PC-3 (cell line): ENCODE data around the gene CYFIP2. TPM values are rescaled to one million over a fixed set of nuclear protein-coding genes. Genes with fewer than 3 reads are reported as not detected.
A peak's percentile ranks its signal among the peaks of the same experiment; 100 is the strongest.

Experiments used
- ATAC-seq: fragments of 200-7000 bp; cut with Tn5 transposase; 2 replicates; pipeline ENCODE4 v1.9.1; 2020; ENCODE audit warnings: mild to moderate bottlenecking, moderate library complexity
- BruUV-seq: library from RNA; stranded (reverse); fragments of 400-500 nt; replicated peaks from 2 replicates; lab custom pipeline; 2021; lab: Mats Ljungman, UMichigan
- CTCF ChIA-PET: fragments of 300-600 bp; sonication (Branson Sonifier 250); formaldehyde crosslinking; loops from one replicate; lab custom pipeline; 2022; ENCODE audit warnings: antibody characterized with exemption; lab: Charles Lee
- POLR2A ChIA-PET: fragments of 300-600 bp; sonication (Branson Sonifier 250); formaldehyde crosslinking; loops from one replicate; lab custom pipeline; 2022; ENCODE audit warnings: antibody characterized with exemption; ENCODE audit not compliant: unreplicated experiment; lab: Charles Lee
- DNase-seq: peaks from one replicate; pipeline ENCODE4 v3.0.0-alpha.2; 2015
- H2AFZ ChIP-seq: fragments of 300-600 bp; sonication (generic); 2 replicates; pipeline ENCODE4 v1.6.0; 2016; ENCODE audit warnings: antibody characterized with exemption, low read length
- H3F3A ChIP-seq: fragments of 300-600 bp; sonication (generic); one replicate; pipeline ENCODE4 v1.6.0; 2017; ENCODE audit warnings: antibody characterized with exemption, low read length, control low read depth, mild to moderate bottlenecking; ENCODE audit not compliant: unreplicated experiment
- H3K27ac ChIP-seq: fragments of 300-600 bp; sonication (generic); 2 replicates; pipeline ENCODE4 v1.5.1; 2016; ENCODE audit warnings: mild to moderate bottlenecking, low read length
- H3K27me3 ChIP-seq: fragments of 300-600 bp; sonication (generic); 2 replicates; pipeline ENCODE4 v1.6.1; 2016; ENCODE audit warnings: low read length, mixed read lengths
- H3K36me3 ChIP-seq: fragments of 300-600 bp; sonication (generic); 2 replicates; pipeline ENCODE4 v1.6.1; 2016; ENCODE audit warnings: low read depth, mixed run types, low read length, mixed read lengths
- H3K4me1 ChIP-seq: fragments of 300-600 bp; sonication (generic); 2 replicates; pipeline ENCODE4 v1.5.1; 2016; ENCODE audit warnings: low read length; ENCODE audit not compliant: insufficient read depth
- H3K4me2 ChIP-seq: fragments of 300-600 bp; sonication (generic); 2 replicates; pipeline ENCODE4 v1.6.0; 2016; ENCODE audit warnings: low read length
- H3K4me3 ChIP-seq: fragments of 300-600 bp; sonication (generic); 2 replicates; pipeline ENCODE4 v1.5.1; 2016; ENCODE audit warnings: mild to moderate bottlenecking, low read length, mixed read lengths
- H3K79me2 ChIP-seq: fragments of 300-600 bp; sonication (generic); 2 replicates; pipeline ENCODE4 v1.6.1; 2017; ENCODE audit warnings: low read length, mixed read lengths
- H3K9ac ChIP-seq: fragments of 300-600 bp; sonication (generic); 2 replicates; pipeline ENCODE4 v1.6.0; 2016; ENCODE audit warnings: mild to moderate bottlenecking, low read length
- H3K9me2 ChIP-seq: fragments of 300-600 bp; sonication (generic); replicated peaks from 2 replicates; pipeline ENCODE4 v1.6.1; 2016; ENCODE audit warnings: mixed run types, low read length, mixed read lengths
- H3K9me3 ChIP-seq: fragments of 300-600 bp; sonication (generic); 2 replicates; pipeline ENCODE4 v1.6.1; 2016; ENCODE audit warnings: low read length, mixed read lengths
- H4K20me1 ChIP-seq: fragments of 300-600 bp; sonication (generic); 2 replicates; pipeline ENCODE4 v1.6.1; 2016; ENCODE audit warnings: low read length, mixed read lengths
- EZH2 ChIP-seq: fragments of 300-600 bp; sonication (generic); IDR thresholded peaks from one replicate; pipeline ENCODE4 v1.6.1; 2017; ENCODE audit warnings: antibody characterized with exemption, mild to moderate bottlenecking, low read length; ENCODE audit not compliant: unreplicated experiment
- EZH2phosphoT487 ChIP-seq: fragments of 300-600 bp; sonication (generic); IDR thresholded peaks from 2 replicates; pipeline ENCODE4 v1.6.1; 2018; ENCODE audit warnings: mild to moderate bottlenecking, antibody characterized with exemption, low read length, borderline replicate concordance
- intact Hi-C: fragments of 100-400 bp; cut with micrococcal nuclease; formaldehyde crosslinking; loops from 2 replicates; pipeline ENCODE4 v1.9.0; 2023
- total RNA-seq: library from RNA; depleted of rRNA; stranded (reverse); fragments of >200 nt; gene quantifications from 2 replicates; pipeline ENCODE4 v1.2.3, GENCODE V29; 2014
- TF ChIP-seq, protein P1 (sequence below): fragments of 300-600 bp; sonication (generic); conservative IDR thresholded peaks from 2 replicates; pipeline ENCODE4 v1.5.1; 2017; ENCODE audit warnings: antibody characterized with exemption, low read depth, mild to moderate bottlenecking, low read length

Gene CYFIP2
- total RNA-seq, 1 experiment from 2014 or later, result 36.0 TPM

DNA sequence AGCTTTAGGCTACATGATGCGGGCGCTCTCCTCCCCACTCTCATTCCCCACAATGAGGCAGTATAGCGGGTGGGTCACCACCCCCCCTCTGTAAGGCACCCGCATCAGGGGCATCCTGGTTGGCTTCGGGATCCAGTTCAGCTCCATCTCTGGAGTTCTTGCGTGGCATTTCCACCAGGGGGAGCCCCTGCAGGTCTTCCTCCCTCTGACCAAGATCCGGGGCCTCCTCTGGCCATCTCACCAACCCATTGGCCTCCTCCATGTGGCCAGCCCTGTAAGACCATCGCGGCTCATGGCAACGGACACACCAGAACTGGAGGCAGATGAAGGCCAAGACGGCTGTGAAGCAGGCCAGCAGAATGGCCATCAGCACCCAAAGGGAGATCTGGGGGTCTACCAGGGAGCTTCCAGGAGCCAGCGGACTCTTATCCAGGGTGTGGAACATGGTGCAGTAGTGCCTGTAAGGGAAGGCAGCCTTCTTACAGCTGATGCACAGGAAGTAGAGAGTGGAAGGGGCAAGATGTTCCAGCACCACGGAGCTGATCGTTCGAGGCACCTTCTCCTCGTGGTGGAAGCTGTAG is 77.0 kb downstream of the CYFIP2 start:
- H3K9me3 ChIP-seq, result no peaks in the 10 kb centered on the region
- CTCF ChIA-PET, result interaction anchor here (0.6 to 1.9 kb wide), 6 partner anchors 10 to 401 kb away, joined by 3 to 7 read pairs (median 4); partner anchors contain the start of gene LSM11
- no TSS peak for BruUV-seq
- POLR2A ChIA-PET, result no interaction called here
- no peaks in the 10 kb centered on the region for H4K20me1 ChIP-seq
- no peaks in the 10 kb centered on the region for H3K79me2 ChIP-seq
- TF ChIP-seq, protein P1, sequence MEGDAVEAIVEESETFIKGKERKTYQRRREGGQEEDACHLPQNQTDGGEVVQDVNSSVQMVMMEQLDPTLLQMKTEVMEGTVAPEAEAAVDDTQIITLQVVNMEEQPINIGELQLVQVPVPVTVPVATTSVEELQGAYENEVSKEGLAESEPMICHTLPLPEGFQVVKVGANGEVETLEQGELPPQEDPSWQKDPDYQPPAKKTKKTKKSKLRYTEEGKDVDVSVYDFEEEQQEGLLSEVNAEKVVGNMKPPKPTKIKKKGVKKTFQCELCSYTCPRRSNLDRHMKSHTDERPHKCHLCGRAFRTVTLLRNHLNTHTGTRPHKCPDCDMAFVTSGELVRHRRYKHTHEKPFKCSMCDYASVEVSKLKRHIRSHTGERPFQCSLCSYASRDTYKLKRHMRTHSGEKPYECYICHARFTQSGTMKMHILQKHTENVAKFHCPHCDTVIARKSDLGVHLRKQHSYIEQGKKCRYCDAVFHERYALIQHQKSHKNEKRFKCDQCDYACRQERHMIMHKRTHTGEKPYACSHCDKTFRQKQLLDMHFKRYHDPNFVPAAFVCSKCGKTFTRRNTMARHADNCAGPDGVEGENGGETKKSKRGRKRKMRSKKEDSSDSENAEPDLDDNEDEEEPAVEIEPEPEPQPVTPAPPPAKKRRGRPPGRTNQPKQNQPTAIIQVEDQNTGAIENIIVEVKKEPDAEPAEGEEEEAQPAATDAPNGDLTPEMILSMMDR, result peak; percentile 91
- no peak for TF ChIP-seq EZH2
- peak; percentile 70 for DNase-seq
- peak; percentile 82 for ATAC-seq
- no peak overlapping the region for H3K27ac ChIP-seq
- no peak overlapping the region for H3K4me2 ChIP-seq
- H3K9ac ChIP-seq, result no peak overlapping the region
- no peaks in the 10 kb centered on the region for H3K4me1 ChIP-seq
- intact Hi-C loops, result no loop called here
- no peak overlapping the region for H3K4me3 ChIP-seq
- H2AFZ ChIP-seq, result no peak overlapping the region
- no peaks in the 10 kb centered on the region for H3F3A ChIP-seq
- no peaks in the 10 kb centered on the region for H3K9me2 ChIP-seq
- H3K27me3 ChIP-seq, result no peaks in the 10 kb centered on the region
- H3K36me3 ChIP-seq, result no peaks in the 10 kb centered on the region

DNA sequence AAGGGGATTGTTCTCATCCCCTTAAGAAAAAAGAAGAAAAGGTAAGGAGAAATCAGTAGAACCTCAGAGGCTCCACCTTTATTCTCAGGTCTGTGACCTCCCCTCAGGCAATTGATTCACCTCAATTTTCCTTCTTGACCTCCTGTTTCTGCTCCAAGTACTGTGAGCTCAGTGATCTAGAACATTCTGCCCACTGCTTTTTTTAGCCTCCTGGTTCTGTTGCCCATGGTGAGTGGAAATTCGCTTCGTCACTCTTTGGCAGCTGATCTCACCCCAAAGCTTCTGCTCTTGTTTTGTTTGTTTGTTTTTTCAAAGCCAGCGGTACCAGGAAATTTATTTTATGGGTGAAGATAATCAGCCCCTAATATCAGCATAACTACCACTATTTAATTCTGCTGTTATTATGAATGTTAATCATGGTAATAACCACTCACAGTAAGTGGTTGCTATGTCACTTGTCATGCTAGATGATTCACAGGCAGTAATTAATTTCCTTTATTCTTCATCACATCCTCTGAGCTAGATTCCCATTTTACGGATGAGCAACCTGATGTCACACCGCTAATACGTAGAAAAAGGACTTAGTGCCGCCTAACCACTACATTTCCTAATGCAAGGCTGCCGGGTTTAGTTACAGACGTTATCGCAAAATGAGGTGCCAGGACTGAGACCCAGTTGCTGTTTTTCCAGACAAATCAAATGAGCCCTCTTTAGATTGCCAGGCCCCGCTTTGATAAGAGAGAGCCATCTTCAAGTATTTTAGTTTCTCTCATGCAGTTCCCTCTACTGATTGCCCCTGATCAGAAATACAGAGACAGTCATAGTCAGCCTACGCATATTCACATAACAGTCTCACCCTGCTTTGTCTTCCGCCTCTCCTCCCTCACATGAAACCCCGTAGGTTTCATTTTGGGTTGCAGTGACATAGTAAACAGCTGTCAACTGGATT is 78.2 kb downstream of the CYFIP2 start:
- no peak for TF ChIP-seq EZH2phosphoT487
- TF ChIP-seq, protein P1, result no peak
- no peak for TF ChIP-seq EZH2
- POLR2A ChIA-PET, result no interaction called here
- H3K27me3 ChIP-seq, result no peaks in the 10 kb centered on the region
- CTCF ChIA-PET, result no interaction called here
- ATAC-seq (no peak), DNase-seq (no peak)
- H3K9ac ChIP-seq, result no peak overlapping the region
- no peak overlapping the region for H3K4me3 ChIP-seq
- no peaks in the 10 kb centered on the region for H3K9me3 ChIP-seq
- intact Hi-C loops, result no loop called here
- no peaks in the 10 kb centered on the region for H4K20me1 ChIP-seq
- no peaks in the 10 kb centered on the region for H3F3A ChIP-seq
- H3K4me2 ChIP-seq, result no peak overlapping the region
- no peaks in the 10 kb centered on the region for H3K79me2 ChIP-seq
- no peak overlapping the region for H3K27ac ChIP-seq
- no peaks in the 10 kb centered on the region for H3K36me3 ChIP-seq
- no TSS peak for BruUV-seq
- no peaks in the 10 kb centered on the region for H3K9me2 ChIP-seq
- no peaks in the 10 kb centered on the region for H3K4me1 ChIP-seq
- H2AFZ ChIP-seq, result no peak overlapping the region

DNA sequence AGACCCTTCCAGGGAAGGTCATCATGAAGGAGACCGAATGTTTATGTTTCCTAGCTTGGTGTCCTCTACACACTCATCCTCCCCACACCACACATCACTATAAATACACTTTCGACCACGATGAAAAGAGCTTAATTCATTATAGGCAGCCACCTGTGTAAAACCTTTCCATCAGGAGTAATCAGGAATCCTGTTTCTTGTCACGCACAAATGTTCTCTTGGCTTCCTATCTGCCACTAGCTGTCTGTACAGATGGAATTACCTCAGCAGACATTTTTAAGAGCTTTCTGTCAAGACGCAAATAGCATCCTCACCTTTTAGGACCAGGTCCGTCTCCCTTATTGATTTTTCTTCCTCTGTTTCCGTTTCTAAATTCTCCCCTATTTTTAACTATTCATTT is 79.1 kb downstream of the CYFIP2 start:
- ChIA-PET CTCF (no interaction called here), POLR2A (no interaction called here)
- ATAC-seq (no peak), DNase-seq (no peak)
- Histone ChIP-seq H3K36me3 (no peaks in the 10 kb centered on the region), H3K9ac (no peak overlapping the region), H3K9me3 (no peaks in the 10 kb centered on the region), H3K4me1 (no peaks in the 10 kb centered on the region), H3K27ac (no peak overlapping the region), H3K9me2 (no peaks in the 10 kb centered on the region), H3K27me3 (no peaks in the 10 kb centered on the region), H3K4me2 (no peak overlapping the region), H3F3A (no peaks in the 10 kb centered on the region), H2AFZ (no peak overlapping the region), H3K79me2 (no peaks in the 10 kb centered on the region), H4K20me1 (no peaks in the 10 kb centered on the region), H3K4me3 (no peak overlapping the region)
- BruUV-seq, result no TSS peak
- intact Hi-C loops, result loop anchor here (5.0 kb wide), 1 partner anchor 132 kb away; no protein-coding TSS in a partner anchor
- TF ChIP-seq, protein P1, result no peak
- TF ChIP-seq EZH2phosphoT487 (no peak), EZH2 (no peak)
